NCI-H2227 treated with DMSO at 0.1 percent for 48 hours (cell line): ENCODE results near the gene RIN3.

Experiments
- DNase-seq: peaks from one replicate; lab custom pipeline; 2025; lab: John Stamatoyannopoulos, UW

RIN3 gene

GRCh38 chr14:92556863-92557543, 43.4 kb downstream of the RIN3 start:
- no peak for DNase-seq

- no peak for DNase-seq
These were observed 43.9 kb downstream of the RIN3 start for GRCh38 chr14:92557544-92557912.

- no peak for DNase-seq
These were observed 44.7 kb downstream of the RIN3 start for GRCh38 chr14:92558319-92558718.

GRCh38 chr14:92559486-92559885, 45.9 kb downstream of the RIN3 start:
- no peak for DNase-seq

GRCh38 chr14:92560106-92560865, 46.7 kb downstream of the RIN3 start:
- no peak for DNase-seq

GRCh38 chr14:92561906-92562479, 48.4 kb downstream of the RIN3 start:
- DNase-seq: no peak

GRCh38 chr14:92563359-92563758, 49.8 kb downstream of the RIN3 start:
- no peak for DNase-seq

- no peak for DNase-seq
These were observed 50.2 kb downstream of the RIN3 start for GRCh38 chr14:92563765-92564285.

GRCh38 chr14:92564344-92565039, 50.9 kb downstream of the RIN3 start:
- DNase-seq: no peak

- DNase-seq: no peak
These were observed 51.6 kb downstream of the RIN3 start for GRCh38 chr14:92565040-92565717.

- DNase-seq: no peak
These were observed 52.1 kb downstream of the RIN3 start for GRCh38 chr14:92565718-92566115.

- no peak for DNase-seq
These were observed 53.7 kb downstream of the RIN3 start for GRCh38 chr14:92567173-92567725.

- no peak for DNase-seq
These were observed 55.3 kb downstream of the RIN3 start for GRCh38 chr14:92568621-92569479.

GRCh38 chr14:92570674-92571262, 57.2 kb downstream of the RIN3 start:
- DNase-seq: no peak

- no peak for DNase-seq
These were observed 58.5 kb downstream of the RIN3 start for GRCh38 chr14:92572050-92572449.

- no peak for DNase-seq
These were observed 60.3 kb downstream of the RIN3 start for GRCh38 chr14:92573761-92574498.

GRCh38 chr14:92575061-92575747, 61.6 kb downstream of the RIN3 start:
- no peak for DNase-seq

GRCh38 chr14:92575748-92576303, 62.2 kb downstream of the RIN3 start:
- no peak for DNase-seq

GRCh38 chr14:92577321-92577742, 63.8 kb downstream of the RIN3 start:
- no peak for DNase-seq
